ENCODE results near the gene TMPRSS9.
A peak's percentile ranks its signal among the peaks of the same experiment; 100 is the strongest.
"Not testable (repeated sequence)": the region's sequence is repeated elsewhere in the genome, so short reads cannot be mapped to it uniquely, and the experiment has no call there.

The TMPRSS9 gene

DNA sequence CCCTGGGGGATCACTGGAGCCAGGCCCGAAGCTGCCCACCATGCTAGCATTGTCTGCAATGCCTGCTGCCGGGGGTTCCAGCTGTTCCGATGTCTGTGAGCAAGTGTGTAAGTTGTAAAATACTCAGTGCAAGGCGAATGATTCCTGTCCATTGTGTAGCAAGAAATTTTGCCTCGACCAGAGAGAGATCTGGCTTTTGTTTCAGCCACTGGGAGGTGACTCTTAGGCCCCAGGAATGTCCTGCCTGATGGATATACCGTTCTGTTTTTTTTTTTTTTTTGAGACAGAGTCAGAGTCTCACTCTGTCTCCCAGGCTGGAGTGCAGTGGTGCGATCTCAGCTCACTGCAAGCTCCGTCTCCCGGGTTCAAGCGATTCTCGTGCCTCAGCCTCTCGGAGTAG lies 108.5 kb downstream of the TMPRSS9 start:
- DNase-seq = no peak

DNA sequence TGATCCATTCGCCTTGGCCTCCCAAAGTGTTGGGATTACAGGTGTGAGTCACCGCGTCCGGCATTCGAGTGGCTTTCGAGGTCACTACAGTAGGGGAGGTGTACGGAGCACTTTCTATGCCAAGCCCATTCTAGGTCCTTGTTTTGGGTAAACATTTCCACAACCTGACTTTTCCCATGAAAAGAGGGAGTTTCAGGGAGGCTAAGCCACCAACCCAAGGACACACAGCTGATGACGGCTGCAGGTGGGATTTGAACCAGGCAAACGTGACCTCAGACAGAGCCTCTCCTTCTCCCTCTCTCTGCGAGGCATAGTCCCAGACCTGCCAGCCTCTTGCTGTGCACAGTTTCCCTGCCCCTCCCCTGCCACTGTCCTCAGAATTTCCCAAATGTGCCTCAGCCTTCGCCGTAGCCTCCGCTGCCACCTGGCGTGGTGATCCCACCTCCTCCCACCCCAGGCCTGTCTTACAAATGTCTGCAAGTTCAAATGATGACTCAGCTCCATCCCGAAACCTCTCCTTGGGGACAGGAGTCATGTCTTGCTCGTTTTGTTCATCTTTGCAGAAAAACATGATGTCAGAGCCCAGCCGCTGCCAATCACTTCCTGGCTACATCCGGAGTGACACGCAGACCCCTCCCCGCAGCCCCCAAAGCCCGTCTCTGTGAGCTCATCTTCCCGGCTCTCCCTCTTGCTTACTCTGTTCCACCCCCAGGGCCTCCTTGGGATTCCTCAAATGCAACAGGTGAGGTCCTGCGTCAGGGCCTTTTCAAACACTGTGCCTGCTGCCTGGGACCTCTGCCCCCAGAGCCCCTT lies 109.2 kb downstream of the TMPRSS9 start:
- peak; percentile 24 for DNase-seq

DNA sequence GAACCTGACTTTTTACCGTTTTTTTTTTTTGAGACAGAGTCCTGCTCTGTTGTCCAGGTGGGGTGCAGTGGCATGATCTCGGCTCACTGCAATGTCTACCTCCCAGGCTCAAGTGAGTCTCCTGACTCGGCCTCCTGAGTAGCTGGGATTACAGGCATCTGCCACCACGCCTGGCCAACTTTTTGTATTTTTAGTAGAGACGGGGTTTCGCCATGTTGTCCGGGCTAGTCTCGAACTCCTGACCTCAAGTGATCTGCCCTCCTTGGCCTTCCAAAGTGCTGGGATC lies 109.8 kb downstream of the TMPRSS9 start:
- DNase-seq = not testable (repeated sequence)

DNA sequence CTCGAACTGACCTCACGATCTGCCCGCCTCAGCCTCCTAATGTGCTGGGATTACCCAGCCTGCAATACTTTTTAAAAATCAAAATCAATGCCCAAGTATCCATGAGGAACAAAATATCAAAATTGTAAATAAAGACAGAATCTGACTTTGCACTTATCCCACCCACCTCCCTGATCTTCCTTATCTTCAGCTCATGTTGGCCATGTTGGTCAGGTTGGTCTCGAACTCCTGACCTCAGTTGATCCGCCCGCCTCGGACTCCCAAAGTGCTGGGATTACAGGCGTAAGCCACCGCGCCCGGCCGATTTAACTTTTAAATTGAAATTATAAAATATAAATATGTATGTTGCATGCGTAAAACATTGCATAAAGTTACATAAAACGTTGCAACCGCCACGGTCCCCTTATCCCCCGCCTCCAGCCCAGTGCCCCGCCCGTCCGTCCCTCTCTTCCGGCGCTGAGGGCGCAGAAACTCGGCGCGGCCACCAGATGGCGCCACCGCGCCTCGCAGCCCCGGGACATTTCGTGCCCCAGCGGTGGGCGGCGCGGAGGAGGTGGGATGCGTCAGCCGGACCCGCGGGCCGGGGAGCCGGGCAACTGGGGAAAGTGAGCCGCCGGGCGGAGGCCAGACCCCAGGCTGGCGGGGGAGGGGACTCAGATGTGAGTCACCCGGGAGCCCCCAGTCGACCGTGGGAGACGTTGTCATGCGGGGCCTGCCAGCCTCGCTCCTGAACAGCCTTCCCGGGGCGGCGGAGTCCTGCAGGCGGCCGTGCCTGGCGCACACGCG lies 114.4 kb downstream of the TMPRSS9 start:
- DNase-seq = peak; percentile 86

DNA sequence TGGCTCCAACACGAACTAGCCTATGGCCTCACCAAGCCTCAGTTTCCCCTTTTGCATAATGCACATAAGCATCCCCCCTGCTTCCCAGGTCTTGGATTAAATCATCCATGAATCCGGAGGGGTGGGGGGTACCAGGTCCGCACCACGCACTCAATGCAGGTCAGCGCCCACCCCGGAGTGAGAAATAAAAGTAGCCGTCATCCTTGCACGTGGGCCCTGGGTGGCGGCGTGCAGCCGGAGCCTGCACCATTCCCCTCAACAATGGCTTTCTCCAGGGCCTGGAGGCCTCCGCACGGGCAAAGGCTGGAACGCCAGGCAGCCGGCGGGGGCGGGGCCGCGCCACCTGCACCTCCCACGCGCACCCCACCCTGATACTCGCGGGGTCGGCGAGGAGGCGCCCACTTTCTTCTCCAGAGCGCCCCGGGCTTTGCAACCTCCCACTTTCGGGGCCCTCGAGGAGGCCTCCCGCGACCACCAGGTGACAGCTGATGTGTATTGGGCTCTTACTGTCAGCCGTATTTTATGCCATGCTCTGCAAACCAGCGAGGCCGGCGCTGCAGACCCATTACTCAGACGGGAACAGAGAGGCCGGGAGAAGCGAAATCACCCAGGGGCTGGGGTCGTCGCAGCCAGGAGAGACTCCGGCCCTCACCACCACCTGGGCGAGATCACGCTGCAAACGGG lies 115.1 kb downstream of the TMPRSS9 start:
- peak; percentile 50 for DNase-seq

Data from CD4-positive, alpha-beta T cell treated with Interleukin-15 for 1 hour (primary cell).